ENCODE measurements around the gene FLNB.

The FLNB gene

DNA sequence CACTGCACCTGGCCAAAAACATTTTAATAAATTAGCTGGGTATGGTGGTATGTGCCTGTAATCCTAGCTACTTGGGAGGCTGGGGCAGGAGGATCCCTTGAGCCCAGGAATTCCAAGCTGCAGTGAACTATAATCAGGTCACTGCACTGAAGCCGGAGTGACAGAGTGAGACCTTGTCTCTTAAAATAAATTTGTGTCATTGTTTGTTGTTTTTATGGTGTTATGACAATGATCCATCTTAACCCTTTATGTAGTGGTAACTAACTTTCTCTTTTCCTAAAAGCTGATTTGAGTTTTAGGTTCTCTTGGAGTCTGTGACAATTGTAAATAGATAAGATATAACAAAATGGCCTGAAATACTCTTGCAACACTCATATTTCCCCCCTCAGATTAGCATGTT, 20.7 kb downstream of the FLNB start:
- DNase-seq (ENCODE audit: low read depth in 2 of 3, low spot score in 1 of 3): no peak

DNA sequence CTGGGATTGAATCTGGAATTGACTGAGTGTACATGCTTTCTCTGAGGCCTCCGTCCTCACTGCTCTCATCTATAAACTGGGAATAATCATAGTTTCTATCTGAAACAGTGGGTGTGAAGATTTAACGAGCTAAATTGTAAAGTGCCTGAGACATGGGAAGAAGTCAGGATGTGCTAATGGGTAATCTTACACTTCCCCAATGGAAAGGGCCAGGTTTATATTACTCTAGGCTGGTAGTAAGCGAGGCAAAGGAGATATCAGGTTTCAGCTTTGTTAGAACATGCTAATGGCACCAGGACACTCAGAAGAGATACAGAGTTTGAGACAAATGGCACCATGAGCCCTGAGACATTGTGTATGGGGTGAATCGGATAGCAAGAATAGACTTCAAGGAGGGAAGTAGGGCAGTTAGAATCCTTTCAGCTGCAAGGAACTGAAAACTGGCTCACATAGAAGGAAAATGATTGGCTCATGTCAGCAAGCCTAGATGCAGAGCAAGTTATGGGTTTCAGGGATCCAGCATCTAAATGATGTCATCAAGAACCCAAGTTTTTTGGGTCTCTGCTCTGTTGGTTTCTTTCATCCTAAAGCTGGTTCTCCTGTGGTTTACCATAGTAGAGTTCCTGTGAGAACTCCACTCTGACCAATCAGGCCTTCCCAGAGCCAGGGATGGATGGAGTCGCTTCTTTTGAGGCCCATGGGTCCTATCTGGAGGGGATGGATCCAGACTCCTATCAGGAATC, 21.8 kb downstream of the FLNB start:
- DNase-seq (ENCODE audit: low read depth in 2 of 3, low spot score in 1 of 3): no peak

DNA sequence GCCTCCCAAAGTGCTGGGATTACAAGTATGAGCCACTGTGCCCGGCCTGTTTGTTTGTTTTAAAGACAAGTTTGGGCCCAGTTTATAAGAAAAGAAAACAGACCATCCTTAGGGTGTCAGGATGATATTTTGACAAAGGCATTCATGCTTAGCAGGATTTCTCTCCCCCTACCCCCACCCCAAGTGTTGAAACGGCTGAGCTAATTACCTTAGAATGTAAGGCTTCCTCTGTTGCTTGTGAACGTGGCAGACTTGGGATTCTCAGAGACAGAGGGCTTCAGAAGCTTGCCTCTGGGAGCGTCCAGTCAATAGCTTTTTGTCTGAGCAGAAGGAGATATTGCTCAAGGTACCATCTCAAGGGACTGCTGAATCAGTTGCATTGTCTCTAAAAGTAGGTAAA, 24.0 kb downstream of the FLNB start:
- DNase-seq (ENCODE audit: low read depth in 2 of 3, low spot score in 1 of 3): no peak

DNA sequence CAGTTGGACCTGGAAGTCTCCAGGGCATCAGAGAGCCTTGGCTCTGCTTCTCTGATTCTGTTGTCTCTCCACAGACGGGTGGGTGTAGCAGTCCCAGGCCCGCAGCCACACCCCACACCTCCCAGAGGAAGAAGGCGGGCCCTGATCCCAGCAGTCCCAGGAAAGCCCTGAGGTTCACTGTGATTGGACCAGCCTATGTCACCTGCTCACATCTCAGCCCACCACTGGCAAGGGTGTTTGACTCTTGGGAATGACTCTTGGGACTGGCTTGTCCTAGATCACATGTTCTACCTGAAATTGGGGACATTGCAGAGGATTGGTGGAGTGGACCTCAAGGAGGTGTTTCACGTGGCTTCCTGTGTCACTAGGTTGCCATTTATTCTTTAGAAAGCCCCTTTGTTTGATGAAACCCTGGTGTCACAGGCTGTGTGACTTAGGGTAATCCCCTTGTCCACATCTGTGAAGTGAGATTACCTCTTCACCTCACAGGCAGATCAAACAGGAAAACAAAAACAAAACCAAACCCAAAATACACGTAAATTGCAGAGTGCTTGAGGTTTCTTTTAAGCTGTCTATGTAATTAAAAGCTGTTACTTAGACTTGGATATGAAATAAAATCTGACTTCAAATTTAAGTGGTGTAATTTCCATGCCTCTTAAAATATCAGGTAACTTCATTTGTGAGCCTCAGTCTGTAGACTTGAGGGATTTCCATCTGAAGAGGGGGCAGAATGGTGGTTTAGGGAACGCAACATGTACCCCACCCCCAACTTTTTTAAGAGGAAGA, 26.7 kb downstream of the FLNB start:
- DNase-seq (ENCODE audit: low read depth in 2 of 3, low spot score in 1 of 3): no peak

DNA sequence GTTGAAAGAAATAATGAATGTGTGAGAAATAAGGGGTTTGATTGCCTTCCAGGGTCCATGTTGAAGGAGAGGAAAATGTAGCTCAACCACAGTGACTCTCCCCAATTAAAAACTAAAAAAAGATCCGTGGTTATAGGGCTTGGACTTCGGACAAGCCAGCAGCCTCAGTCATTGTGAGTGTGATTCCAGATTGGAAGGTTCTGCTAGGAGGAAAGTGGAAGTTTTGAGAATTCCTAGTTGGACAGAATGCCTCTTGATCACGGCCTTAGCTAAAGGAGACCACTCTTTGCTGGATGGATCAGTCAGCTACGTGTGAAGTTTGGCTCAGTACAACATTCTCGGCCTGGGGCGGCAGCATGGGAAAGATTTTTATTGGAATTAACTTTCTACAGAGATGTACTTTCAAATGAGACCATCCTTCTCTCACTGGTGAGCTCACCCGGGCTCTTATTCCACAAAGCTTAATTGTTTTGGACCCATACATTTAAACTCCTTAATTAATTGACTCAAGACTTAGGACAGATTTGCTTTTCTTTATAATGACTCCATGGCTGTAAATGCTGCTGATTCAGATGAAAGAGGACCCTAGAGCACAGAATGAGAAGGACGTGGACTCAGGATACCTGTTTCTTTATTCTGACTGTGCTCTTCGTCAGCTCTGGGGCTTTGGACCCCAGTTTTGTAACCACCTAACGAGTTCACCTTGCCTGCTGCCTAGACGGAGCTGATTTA, 27.5 kb downstream of the FLNB start:
- no peak for DNase-seq (ENCODE audit: low read depth in 2 of 3, low spot score in 1 of 3)

DNA sequence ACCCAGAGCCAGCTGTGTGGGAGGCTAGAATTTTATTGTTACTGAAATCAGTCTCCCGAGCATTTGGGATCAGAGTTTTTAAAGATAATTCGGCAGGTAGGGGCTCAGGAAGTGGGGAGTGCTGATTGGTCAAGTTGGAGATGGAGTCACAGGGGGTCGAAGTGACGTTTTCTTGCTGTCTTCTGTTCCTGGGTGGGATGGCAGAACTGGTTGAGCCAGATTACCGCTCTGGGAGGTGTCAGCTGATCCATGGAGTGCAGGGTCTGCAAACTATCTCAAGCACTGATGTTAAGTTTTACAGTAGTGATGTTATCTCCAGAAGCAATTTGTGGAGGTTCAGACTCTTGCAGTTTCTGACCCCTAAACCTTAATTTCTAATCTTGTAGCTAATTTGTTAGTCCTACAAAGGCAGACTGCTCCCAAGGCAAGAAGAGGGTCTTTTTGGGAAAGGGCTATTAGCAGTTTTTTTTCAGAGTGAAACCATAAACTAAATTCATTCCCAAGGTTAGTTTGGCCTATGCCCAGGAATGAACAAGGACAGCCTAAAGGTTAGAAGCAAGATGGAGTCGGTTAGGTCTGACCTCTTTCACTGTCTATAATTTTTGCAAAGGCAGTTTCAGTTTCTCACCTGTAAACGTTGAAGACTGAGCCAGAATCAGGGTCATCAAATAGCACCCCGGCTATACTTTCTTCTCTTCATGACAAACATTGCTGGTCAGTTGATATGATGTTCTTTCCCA, 28.2 kb downstream of the FLNB start:
- no peak for DNase-seq (ENCODE audit: low read depth in 2 of 3, low spot score in 1 of 3)

DNA sequence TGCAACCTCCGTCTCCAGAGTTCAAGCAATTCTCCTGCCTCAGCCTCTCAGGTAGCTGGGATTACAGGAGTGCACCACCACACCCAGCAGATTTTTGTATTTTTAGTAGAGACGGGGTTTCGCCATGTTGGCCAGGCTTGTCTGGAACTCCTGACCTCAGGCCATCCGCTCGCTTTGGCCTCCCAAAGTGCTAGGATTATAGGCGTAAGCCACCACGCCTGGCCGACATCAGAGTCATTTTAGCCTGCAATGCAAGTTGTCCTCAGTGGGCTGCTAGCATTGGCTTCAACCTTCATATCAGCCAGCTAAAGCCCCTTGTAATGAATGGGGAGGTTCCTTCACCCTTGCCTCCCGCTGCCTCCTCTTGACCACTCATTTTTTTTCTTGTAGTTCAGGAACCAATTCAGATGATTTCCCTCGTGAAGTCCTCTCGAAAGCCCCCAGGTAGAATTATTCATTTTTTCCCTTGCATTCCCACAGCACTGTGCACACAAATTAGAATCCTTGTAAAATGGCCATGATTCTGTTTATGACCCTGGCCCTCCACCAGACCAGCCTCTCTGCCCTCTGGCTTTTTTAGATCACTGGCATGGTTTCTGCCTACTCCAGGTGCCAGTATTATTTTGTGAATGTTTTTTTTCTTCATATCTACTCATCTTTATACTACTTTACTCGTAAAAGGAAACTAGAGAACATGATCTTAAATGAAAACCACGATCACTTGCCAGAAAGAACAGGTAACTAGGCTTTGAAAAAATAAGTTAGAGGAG, 29.1 kb downstream of the FLNB start:
- no peak for DNase-seq (ENCODE audit: low read depth in 2 of 3, low spot score in 1 of 3)

DNA sequence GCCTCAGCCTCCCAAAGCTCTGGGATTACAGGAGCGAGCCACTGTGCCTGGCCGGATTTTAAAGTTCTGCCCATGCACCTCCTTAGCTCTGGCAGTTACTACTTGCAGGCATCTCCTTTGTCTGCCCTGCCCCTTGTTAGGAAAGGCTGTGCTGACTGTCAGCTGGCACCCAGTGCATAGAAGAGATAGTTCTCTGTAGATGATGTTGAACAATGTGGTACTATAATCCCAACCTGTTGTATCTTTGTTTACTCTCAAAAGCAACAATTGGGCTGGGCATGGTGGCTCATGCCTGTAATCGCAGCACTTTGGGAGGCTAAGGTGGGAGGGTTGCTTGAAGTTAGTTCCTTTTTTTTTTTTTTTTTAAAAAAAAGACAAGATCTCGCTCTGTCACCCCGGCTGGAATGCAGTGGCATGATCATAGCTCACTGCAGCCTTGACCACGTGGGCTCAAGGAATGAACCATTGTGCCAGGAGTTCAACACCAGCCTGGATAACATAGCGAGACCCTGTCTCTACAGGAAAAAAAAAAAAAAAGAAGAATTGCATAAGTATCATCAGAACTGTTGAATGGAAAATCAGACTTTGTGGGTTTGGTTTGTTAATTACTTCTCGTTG, 30.6 kb downstream of the FLNB start:
- no peak for DNase-seq (ENCODE audit: low read depth in 2 of 3, low spot score in 1 of 3)

DNA sequence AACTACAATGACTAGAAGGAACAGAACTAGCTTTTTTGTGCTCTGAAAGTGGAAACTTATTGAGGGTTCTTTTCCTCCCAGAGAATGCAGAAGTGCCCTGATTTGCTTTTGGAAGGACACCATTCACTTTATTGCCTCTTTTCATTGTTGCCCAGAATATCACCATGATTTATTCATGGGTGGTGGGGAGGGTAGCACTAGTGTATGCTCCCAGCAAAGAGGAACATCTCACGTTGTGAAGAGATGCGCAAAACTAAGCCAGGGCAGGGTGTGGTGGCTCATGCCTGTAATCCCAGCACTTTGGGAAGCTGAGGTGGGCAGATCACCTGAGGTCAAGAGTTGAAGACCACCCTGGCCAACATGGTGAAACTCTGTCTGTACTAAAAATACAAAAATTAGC, 31.4 kb downstream of the FLNB start:
- DNase-seq (ENCODE audit: low read depth in 2 of 3, low spot score in 1 of 3): no peak

DNA sequence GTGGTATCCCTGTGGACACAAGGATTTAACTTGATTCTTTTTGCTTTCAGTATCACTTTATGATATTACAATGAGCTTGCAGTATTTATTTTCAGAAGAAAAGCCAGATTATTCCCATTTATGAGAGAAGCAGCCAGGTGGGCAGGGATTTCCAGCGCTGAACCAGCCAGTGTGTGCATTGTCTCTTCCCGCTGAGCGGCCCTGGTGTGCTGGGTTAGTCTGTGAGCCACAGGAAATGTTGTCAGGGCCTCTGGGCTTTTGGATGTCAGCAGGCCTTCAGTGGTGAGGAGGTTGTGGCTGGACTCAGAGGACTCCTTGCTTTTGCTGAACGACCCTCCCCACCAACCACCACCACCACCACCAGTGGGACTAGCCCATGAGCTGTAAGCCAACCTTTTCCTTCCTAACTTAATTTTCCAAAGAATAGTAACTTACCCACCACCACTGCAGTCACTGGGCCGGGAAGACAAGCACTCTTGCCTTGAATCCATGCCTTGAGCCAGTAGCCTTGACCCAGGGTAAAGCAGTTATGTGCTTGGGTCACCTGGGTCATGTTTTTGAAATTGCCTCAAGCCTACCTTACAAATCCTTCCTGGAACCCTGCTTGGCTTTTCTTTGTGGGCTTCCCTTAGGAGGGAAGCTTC, 33.1 kb downstream of the FLNB start:
- DNase-seq (ENCODE audit: low read depth in 2 of 3, low spot score in 1 of 3): no peak

DNA sequence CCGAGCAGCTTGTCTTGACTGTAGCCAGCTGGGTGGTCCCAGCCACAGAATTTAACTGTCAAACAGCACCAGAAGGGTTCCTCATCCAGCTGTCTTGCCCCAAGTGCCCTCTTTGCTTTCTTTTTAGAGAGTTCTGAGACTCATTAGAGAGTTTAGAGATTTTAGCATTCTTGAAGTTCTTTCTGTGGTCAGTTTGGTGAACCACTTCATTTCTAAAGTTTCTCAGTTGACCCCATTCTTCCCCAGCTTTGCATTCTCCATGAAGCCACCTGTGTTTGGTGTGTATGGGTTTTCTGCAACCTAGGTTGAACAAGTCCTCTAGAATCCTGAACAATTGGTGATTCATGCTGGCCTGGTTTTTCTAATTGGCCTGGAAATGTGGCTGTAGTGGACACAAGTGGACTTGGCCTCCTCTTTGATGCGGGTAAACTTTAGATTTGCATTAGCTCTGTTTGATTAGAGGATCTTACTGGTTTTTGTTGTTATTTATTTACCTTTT, 33.7 kb downstream of the FLNB start:
- DNase-seq (ENCODE audit: low read depth in 2 of 3, low spot score in 1 of 3): no peak

DNA sequence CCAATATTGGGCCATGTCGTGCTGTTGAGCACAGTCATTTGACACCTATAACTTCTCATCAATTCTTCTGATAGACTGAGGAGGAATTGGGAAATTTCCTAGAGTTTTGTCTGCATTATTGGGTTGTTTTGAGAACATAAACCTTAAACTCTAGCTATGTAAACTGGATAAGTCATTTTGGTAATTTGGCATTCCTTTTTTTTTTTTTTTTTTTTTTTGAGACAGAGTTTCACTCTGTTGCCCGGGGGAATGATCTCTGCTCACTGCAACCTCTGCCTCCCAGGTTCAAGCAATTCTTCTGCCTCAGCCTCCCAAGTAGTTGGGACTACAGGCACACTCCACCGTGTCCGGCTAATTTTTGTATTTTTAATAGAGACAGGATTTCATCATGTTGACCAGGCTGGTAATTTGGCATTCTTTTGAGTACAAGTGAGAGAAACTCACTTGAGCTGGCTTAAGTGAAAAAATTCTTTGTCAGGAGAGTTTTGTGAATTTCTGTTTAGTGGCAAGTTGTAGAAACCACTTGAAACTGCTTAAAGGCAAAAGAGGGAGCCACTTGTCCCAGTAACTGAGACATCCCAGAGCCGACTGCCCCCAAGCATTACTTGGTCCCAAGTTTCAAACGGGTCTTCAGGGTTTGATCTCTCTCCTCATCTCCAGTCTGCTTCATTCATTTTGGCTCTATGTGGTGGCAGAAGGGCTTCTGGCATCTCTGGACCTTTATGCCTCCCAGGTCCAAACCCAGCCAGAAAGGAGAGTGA, 34.9 kb downstream of the FLNB start:
- no peak for DNase-seq (ENCODE audit: low read depth in 2 of 3, low spot score in 1 of 3)

DNA sequence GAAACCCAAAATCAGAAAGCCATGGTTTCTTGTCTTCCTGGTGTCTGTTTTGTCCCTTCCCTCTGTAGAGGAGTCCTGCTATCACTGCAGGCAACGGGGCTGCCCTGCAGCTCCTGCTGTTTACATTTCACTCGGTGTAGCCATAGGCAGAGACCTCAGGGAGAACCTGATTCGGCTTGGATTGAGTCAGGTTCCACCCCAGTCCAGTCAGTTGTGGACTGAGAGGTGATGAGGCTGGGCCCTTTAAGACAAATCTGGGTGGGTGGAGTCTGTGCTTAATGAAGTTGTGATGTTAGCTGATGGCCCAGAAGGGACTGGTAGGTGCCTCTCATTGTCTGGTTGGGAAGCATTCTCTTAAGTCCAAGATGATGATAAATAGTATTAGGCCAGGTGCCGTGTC, 35.7 kb downstream of the FLNB start:
- no peak for DNase-seq (ENCODE audit: low read depth in 2 of 3, low spot score in 1 of 3)

DNA sequence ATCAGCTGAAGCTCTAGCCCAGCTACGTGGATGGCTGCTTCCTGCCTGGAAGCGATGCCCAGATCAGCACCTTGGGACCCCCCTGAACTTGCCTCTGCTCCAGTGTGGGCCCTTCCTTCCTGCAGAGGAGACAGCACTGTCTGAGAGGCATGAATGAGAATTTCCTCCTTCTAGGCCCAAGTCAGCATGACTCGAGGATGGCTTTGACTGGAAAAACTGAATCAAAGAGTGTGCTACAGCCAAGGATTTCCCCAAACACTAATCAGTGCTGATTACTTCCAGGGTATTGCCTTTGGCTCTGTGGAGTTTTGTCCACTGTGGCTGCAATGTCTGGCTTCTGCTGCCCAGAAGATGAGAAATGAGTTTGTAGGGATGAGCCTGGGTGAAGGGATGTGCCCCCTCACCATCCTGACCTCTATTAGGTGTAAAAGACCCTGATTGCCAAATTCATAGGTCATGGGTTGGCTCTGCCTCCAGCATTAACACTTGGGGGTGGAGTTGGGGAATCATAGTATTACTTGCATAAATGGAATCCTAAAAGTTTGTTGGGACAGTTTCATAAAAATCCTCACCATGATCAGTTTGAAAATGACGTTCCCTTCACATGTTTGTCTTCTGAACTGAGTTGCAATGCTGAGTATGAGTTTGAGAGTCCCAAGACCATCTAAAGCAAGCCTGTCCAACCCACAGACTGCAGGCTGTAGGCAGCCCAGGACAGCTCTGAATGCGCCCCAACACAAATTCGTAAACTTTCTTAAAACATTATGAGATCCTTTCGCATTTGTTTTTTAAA, 36.7 kb downstream of the FLNB start:
- no peak for DNase-seq (ENCODE audit: low read depth in 2 of 3, low spot score in 1 of 3)

DNA sequence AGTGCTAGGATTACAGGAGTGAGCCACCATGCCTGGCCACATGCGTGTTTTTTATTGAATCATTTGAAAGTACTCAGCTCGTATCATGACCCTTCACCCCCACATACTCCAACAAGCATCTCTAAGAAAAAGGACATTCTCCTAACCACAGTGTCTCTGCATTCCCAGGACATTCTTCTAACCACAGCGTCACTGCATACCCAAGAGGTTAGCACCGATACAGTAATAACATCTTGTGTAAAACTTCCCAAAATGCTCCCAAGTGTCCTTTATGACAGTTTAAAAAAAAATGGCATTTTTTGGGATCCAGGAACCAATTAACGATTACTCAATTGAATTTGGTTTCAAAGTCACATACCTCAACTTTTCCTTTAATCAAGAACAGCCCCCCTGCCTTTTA, 39.6 kb downstream of the FLNB start:
- no peak for DNase-seq (ENCODE audit: low read depth in 2 of 3, low spot score in 1 of 3)

DNA sequence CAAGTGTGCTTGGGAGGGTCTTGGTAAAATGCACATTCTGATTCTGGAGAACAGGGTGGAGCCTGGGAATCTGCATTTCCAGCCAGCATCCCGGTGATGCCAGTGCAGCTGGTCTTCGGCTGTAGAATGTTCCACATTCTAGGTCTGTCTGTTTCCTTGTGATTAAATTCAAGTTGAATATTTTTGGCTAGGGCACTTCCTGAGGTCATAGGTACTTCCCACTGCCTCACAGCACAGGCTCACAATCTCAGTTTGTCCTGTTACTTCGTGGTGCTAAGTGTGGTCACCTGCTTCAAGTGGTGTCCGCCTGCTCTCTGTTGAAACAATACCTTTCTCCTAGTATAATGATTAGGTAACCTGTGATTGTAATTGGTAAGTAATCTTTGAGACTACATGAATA, 40.1 kb downstream of the FLNB start:
- DNase-seq (ENCODE audit: low read depth in 2 of 3, low spot score in 1 of 3): no peak

DNA sequence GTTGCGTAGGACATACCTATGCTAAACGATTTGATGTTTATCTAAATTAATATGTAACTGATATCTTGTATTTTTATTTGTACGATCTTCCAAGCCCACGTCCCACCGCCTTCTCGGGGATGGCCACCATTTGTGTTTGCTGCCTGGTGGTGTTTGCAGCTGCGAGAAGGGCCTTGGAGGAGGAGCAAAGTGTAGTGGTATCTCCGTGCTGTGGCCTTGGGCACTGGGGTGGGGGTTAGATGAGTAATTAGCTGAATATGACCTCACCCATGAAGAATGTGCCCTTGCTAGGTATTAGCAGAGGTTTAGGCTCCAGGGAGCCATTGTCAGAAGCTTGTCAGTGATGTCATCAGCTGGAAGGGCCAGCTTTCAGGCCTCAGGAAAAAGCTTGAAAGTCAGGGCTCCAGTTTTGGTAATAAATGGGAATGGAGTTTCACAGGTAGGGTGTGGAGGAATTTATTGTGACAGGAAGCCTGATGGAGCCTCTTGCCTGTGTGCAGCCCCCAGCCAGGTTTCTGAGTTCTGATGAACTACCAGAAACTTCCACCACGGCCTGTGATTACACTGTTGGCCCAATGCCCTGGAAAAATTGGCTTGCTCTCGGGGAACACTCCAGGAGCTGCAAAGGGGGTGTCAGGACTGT, 41.0 kb downstream of the FLNB start:
- no peak for DNase-seq (ENCODE audit: low read depth in 2 of 3, low spot score in 1 of 3)

DNA sequence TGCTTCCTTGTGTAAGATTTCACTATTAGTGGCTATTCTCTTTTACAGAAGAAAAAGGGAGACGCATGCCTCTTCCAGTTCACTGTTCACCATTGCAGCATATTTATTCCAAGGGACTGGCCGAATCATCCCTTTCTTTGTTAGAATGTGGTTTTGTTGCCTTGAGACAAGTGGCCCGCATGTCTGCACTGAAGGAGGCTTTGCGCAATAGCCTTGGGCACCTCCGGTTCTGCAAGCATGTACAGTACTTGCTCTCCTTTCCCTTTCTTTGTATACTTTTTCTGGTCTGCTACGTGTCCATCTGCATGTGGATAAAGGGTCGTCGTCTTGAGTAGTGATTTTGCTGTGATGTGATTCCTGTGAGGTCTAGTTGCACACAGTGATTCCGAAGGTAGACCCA, 43.0 kb downstream of the FLNB start:
- DNase-seq (ENCODE audit: low read depth in 2 of 3, low spot score in 1 of 3): no peak
